WI38 (cell line): ENCODE data around the gene AMMECR1.
A peak's percentile ranks its signal among the peaks of the same experiment; 100 is the strongest.

ENCODE experiments used
- H3K4me3 ChIP-seq: 2 replicates; pipeline ENCODE4 v1.5.1; 2011; ENCODE audit warnings: low read depth, mild to moderate bottlenecking, control low read depth, low read length
- TF ChIP-seq, protein P1 (sequence below): IDR thresholded peaks from 2 replicates; pipeline ENCODE4 v1.5.1; 2012; ENCODE audit warnings: low read depth, mild to moderate bottlenecking, control low read depth, low read length

Gene AMMECR1

DNA sequence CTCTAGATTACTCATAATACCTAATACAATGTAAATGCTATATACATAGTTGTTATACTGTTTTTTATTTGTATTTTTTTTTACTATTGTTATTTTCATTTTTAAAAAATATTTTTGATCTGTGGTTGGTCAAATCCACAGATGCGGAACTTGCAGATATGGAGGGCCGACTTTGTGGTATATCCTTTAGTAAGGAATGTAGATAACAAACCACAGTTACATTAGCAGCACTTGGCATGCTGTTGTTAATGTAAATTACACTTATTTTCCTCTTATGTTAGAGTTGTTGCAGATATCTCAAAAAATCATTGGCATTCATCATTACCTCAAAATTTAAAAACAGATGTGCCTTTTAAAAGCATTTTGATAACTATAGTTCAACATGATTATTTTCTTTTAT is 164.0 kb downstream of the AMMECR1 start:
- no peak overlapping the region for H3K4me3 ChIP-seq
- TF ChIP-seq, protein P1, sequence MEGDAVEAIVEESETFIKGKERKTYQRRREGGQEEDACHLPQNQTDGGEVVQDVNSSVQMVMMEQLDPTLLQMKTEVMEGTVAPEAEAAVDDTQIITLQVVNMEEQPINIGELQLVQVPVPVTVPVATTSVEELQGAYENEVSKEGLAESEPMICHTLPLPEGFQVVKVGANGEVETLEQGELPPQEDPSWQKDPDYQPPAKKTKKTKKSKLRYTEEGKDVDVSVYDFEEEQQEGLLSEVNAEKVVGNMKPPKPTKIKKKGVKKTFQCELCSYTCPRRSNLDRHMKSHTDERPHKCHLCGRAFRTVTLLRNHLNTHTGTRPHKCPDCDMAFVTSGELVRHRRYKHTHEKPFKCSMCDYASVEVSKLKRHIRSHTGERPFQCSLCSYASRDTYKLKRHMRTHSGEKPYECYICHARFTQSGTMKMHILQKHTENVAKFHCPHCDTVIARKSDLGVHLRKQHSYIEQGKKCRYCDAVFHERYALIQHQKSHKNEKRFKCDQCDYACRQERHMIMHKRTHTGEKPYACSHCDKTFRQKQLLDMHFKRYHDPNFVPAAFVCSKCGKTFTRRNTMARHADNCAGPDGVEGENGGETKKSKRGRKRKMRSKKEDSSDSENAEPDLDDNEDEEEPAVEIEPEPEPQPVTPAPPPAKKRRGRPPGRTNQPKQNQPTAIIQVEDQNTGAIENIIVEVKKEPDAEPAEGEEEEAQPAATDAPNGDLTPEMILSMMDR = no peak

- TF ChIP-seq, protein P1 = no peak
- no peak overlapping the region for H3K4me3 ChIP-seq
Observed at GRCh38 chrX:110153244-110153643, 164.6 kb downstream of the AMMECR1 start.

- no peak overlapping the region for H3K4me3 ChIP-seq
- TF ChIP-seq, protein P1 = peak; percentile 67
Observed at GRCh38 chrX:110146521-110146920, 171.4 kb downstream of the AMMECR1 start.

GRCh38 chrX:110145854-110146253 is 172.0 kb downstream of the AMMECR1 start:
- H3K4me3 ChIP-seq = no peak overlapping the region
- TF ChIP-seq, protein P1 = peak; percentile 49

GRCh38 chrX:110145311-110145710 is 172.6 kb downstream of the AMMECR1 start:
- H3K4me3 ChIP-seq = no peak overlapping the region
- TF ChIP-seq, protein P1 = no peak
